ENCODE measurements around the gene PIK3R5. TPM values are rescaled to one million over a fixed set of nuclear protein-coding genes. Genes with fewer than 3 reads are reported as not detected.

The PIK3R5 gene
- total RNA-seq, 1 experiment from 2014 or later: 2.5 TPM

DNA sequence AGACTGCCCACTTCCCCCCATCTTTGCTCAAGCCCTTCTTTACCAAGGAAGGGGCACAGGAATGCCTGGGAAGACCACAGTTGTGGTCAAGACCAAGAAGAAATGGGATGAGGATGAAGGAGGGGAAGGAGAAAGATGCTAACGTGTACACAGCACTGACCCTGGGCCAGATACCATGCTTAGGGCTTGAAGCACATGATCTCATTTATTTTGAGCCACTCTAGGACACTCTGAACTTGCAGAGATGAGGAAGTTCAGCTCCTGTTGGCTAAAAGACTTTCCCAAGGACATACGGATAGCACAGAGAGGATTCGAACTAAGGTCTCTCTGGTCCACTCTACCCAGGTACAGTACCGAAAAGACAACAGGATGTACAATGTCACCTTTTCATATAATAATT, 42.6 kb downstream of the PIK3R5 start:
- Histone ChIP-seq H3K36me3 (ENCODE audit: control insufficient read depth in 1 of 2, insufficient read depth in 2 of 2, low read length in 2 of 2) (no peaks in the 10 kb centered on the region), H3K4me3 (replicated peaks in 1 of 2; ENCODE audit: low read depth in 1 of 2, low read length in 2 of 2) (no peak overlapping the region), H3K4me2 (ENCODE audit: low read length) (no peak overlapping the region), H2AFZ (ENCODE audit: low read depth, low read length, poor library complexity, severe bottlenecking) (no peak overlapping the region), H3K27me3 (ENCODE audit: insufficient read depth, low read length) (no peaks in the 10 kb centered on the region), H3K9ac (ENCODE audit: low read length) (no peak overlapping the region), H3K27ac (ENCODE audit: low read depth, low read length) (no peak overlapping the region), H3K9me3 (ENCODE audit: control insufficient read depth in 1 of 2, insufficient read depth in 1 of 2, low read depth in 1 of 2, low read length in 2 of 2) (peaks cover 6 to 7% of the 10 kb centered on the region in 2 experiments; a peak in 3 of 4 replicates), H3K4me1 (ENCODE audit: control insufficient read depth in 1 of 2, insufficient read depth in 2 of 2, low read length in 2 of 2) (peaks cover 0 to 21% of the 10 kb centered on the region in 2 experiments; a peak in 2 of 4 replicates), H3K9me2 (ENCODE audit: insufficient read depth) (no peaks in the 10 kb centered on the region), H4K20me1 (ENCODE audit: insufficient read depth) (no peaks in the 10 kb centered on the region), H3K79me2 (ENCODE audit: insufficient read depth, low read length) (no peaks in the 10 kb centered on the region)
- ATAC-seq (no peak), DNase-seq (ENCODE audit: low read depth, low spot score) (no peak)
- POLR2A ChIA-PET: no interaction called here
- intact Hi-C loops (cut with micrococcal nuclease): no loop called here
- TF ChIP-seq FOSL1 (IDR thresholded peaks at IDR 0.05; ENCODE audit: low read depth): no peak
- no peak for TF ChIP-seq CBX3 (IDR thresholded peaks at IDR 0.05; ENCODE audit: low read depth)
- TF ChIP-seq MAX (IDR thresholded peaks at IDR 0.05): no peak
- TF ChIP-seq ZBTB33 (IDR thresholded peaks at IDR 0.05; ENCODE audit: extremely low read depth, insufficient replicate concordance, low read length): no peak
- CTCF ChIA-PET: no interaction called here
- no TSS peak for BruUV-seq (replicated peaks)
- RAD21 ChIA-PET (ENCODE audit: low non-redundant PET in 1 of 2, low total read pairs in 2 of 2, uncharacterized antibody in 2 of 2, unreplicated experiment in 2 of 2): no interaction called here

DNA sequence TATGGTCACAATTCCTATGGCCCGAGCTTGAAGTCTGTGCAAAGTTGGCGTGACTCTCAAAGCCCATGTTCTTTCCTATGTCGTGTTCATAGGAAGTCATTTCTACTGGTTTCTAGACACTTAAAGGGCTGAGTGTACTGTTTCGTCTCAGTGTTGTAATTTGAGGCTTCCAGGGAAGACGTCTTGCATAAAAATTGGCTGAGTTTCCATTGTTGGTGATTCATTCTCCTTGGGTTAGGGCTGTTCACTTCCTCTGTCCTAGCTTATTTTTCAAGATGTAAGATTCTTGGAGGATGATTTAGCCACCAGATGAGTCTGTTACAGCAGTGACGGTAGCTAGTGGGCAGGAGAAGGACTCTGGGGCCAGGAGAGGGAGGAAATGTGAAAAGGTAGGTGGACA, 43.1 kb downstream of the PIK3R5 start:
- ChIA-PET RAD21 (ENCODE audit: low non-redundant PET in 1 of 2, low total read pairs in 2 of 2, uncharacterized antibody in 2 of 2, unreplicated experiment in 2 of 2) (no interaction called here), POLR2A (no interaction called here), CTCF (no interaction called here)
- H3K9ac ChIP-seq (ENCODE audit: low read length): no peak overlapping the region
- DNase-seq (ENCODE audit: low read depth, low spot score) (no peak), ATAC-seq (no peak)
- no peaks in the 10 kb centered on the region for H3K79me2 ChIP-seq (ENCODE audit: insufficient read depth, low read length)
- H3K27me3 ChIP-seq (ENCODE audit: insufficient read depth, low read length): no peaks in the 10 kb centered on the region
- no TSS peak for BruUV-seq (replicated peaks)
- no peaks in the 10 kb centered on the region for H3K9me2 ChIP-seq (ENCODE audit: insufficient read depth)
- no peak overlapping the region for H3K27ac ChIP-seq (ENCODE audit: low read depth, low read length)
- no peaks in the 10 kb centered on the region for H4K20me1 ChIP-seq (ENCODE audit: insufficient read depth)
- H3K9me3 ChIP-seq (ENCODE audit: control insufficient read depth in 1 of 2, insufficient read depth in 1 of 2, low read depth in 1 of 2, low read length in 2 of 2): peaks cover under 1 to 2% of the 10 kb centered on the region in 2 experiments; a peak in 2 of 4 replicates
- H3K4me1 ChIP-seq (ENCODE audit: control insufficient read depth in 1 of 2, insufficient read depth in 2 of 2, low read length in 2 of 2): peaks cover 0 to 26% of the 10 kb centered on the region in 2 experiments; a peak in 2 of 4 replicates
- H3K36me3 ChIP-seq (ENCODE audit: control insufficient read depth in 1 of 2, insufficient read depth in 2 of 2, low read length in 2 of 2): no peaks in the 10 kb centered on the region
- H3K4me3 ChIP-seq (replicated peaks in 1 of 2; ENCODE audit: low read depth in 1 of 2, low read length in 2 of 2): no peak overlapping the region
- H3K4me2 ChIP-seq (ENCODE audit: low read length): no peak overlapping the region
- intact Hi-C loops (cut with micrococcal nuclease): no loop called here
- H2AFZ ChIP-seq (ENCODE audit: low read depth, low read length, poor library complexity, severe bottlenecking): no peak overlapping the region
- no peak for TF ChIP-seq MAX (IDR thresholded peaks at IDR 0.05)
- no peak for TF ChIP-seq SRF (IDR thresholded peaks at IDR 0.05; ENCODE audit: low read depth)
- TF ChIP-seq YY1 (IDR thresholded peaks at IDR 0.05; ENCODE audit: extremely low read depth, insufficient replicate concordance, low read depth, low read length): no peak
- no peak for TF ChIP-seq ZFX (IDR thresholded peaks at IDR 0.05)
- TF ChIP-seq TCF7L2 (IDR thresholded peaks at IDR 0.05; ENCODE audit: borderline replicate concordance, extremely low read depth, insufficient read depth, insufficient read length): no peak
- TF ChIP-seq SIN3A (IDR thresholded peaks at IDR 0.05; ENCODE audit: low read depth): no peak
- no peak for TF ChIP-seq CEBPB (IDR thresholded peaks at IDR 0.05; ENCODE audit: low read depth)
- TF ChIP-seq EGR1 (IDR thresholded peaks at IDR 0.05; ENCODE audit: low read depth): no peak
- TF ChIP-seq ATF3 (IDR thresholded peaks at IDR 0.05): no peak
- no peak for TF ChIP-seq ZNF274 (IDR thresholded peaks at IDR 0.05; ENCODE audit: low read depth, low read length)
- TF ChIP-seq, protein P1, sequence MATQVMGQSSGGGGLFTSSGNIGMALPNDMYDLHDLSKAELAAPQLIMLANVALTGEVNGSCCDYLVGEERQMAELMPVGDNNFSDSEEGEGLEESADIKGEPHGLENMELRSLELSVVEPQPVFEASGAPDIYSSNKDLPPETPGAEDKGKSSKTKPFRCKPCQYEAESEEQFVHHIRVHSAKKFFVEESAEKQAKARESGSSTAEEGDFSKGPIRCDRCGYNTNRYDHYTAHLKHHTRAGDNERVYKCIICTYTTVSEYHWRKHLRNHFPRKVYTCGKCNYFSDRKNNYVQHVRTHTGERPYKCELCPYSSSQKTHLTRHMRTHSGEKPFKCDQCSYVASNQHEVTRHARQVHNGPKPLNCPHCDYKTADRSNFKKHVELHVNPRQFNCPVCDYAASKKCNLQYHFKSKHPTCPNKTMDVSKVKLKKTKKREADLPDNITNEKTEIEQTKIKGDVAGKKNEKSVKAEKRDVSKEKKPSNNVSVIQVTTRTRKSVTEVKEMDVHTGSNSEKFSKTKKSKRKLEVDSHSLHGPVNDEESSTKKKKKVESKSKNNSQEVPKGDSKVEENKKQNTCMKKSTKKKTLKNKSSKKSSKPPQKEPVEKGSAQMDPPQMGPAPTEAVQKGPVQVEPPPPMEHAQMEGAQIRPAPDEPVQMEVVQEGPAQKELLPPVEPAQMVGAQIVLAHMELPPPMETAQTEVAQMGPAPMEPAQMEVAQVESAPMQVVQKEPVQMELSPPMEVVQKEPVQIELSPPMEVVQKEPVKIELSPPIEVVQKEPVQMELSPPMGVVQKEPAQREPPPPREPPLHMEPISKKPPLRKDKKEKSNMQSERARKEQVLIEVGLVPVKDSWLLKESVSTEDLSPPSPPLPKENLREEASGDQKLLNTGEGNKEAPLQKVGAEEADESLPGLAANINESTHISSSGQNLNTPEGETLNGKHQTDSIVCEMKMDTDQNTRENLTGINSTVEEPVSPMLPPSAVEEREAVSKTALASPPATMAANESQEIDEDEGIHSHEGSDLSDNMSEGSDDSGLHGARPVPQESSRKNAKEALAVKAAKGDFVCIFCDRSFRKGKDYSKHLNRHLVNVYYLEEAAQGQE (IDR thresholded peaks at IDR 0.05; ENCODE audit: low read depth): no peak
- no peak for TF ChIP-seq EZH2 (IDR thresholded peaks at IDR 0.05)
- TF ChIP-seq CBX3 (IDR thresholded peaks at IDR 0.05; ENCODE audit: low read depth): no peak

Data from HCT116 (cell line).